Neural cell (in vitro differentiated cells): ENCODE data around the gene DDX1.

Source experiments
- EP300 ChIP-seq: fragments of 450-650 bp; conservative IDR thresholded peaks from 2 replicates; pipeline ENCODE4 v1.6.1; 2014; ENCODE audit warnings: antibody characterized with exemption, mild to moderate bottlenecking, moderate library complexity; ENCODE audit not compliant: poor library complexity, severe bottlenecking
- EZH2 ChIP-seq: fragments of 200-600, 300-800 bp; shearing (Covaris generic), sonication (generic); IDR thresholded peaks from 2 replicates; pipeline ENCODE4 v1.6.1; 2014; ENCODE audit warnings: antibody characterized with exemption, low read length, borderline replicate concordance, mild to moderate bottlenecking; ENCODE audit not compliant: insufficient read depth, poor library complexity, severe bottlenecking
- RAD21 ChIP-seq: fragments of 450-650 bp; conservative IDR thresholded peaks from 2 replicates; pipeline ENCODE4 v1.6.1; 2014; ENCODE audit warnings: antibody characterized with exemption, mild to moderate bottlenecking, moderate library complexity
- TF ChIP-seq, protein P1 (sequence below): fragments of 450-650 bp; IDR thresholded peaks from 2 replicates; pipeline ENCODE4 v1.5.1; 2014; ENCODE audit warnings: antibody characterized with exemption, mild to moderate bottlenecking, moderate library complexity; ENCODE audit not compliant: poor library complexity, severe bottlenecking

DNA sequence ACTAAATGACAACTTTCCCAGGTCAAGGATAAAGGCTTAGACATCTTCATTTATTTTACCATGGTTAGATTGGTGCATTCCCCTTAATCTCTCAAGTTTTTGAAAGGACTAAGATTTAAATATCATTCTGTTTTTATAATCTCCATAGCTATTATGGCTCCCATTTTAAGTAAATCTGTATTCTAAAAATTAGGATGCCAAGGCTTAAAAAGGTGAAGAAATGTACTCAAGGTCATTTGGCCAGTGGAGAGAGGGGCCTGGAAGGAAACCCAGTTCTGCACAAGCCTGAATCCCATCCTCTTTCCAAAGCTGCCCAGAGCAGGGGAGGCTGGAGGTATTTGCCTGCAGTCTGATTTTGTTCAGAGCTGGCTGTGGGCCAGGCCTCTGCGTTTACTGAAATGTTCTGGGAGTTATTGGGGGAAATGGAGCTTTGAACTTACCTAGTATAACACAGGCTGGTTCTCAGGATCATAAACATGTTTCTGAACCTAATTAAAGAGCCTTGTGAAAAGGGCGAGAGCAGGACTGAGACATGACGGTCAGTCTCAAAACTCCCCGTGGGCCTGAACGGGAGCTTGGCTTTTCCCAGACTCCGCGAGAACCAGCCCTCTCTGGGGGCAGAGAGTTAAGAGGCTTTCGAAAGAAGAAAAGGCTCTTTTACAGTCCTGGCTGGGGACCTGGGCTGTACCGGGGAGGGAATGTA is 85.6 kb downstream of the DDX1 start:
- TF ChIP-seq RAD21 (no peak), EZH2 (no peak), EP300 (no peak)
- TF ChIP-seq, protein P1, sequence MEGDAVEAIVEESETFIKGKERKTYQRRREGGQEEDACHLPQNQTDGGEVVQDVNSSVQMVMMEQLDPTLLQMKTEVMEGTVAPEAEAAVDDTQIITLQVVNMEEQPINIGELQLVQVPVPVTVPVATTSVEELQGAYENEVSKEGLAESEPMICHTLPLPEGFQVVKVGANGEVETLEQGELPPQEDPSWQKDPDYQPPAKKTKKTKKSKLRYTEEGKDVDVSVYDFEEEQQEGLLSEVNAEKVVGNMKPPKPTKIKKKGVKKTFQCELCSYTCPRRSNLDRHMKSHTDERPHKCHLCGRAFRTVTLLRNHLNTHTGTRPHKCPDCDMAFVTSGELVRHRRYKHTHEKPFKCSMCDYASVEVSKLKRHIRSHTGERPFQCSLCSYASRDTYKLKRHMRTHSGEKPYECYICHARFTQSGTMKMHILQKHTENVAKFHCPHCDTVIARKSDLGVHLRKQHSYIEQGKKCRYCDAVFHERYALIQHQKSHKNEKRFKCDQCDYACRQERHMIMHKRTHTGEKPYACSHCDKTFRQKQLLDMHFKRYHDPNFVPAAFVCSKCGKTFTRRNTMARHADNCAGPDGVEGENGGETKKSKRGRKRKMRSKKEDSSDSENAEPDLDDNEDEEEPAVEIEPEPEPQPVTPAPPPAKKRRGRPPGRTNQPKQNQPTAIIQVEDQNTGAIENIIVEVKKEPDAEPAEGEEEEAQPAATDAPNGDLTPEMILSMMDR, result no peak
